Activated T-cell treated with anti-CD3 and anti-CD28 coated beads for 1 hour (primary cell): ENCODE measurements around the gene PSG7.
"Not testable (repeated sequence)": the region's sequence is repeated elsewhere in the genome, so short reads cannot be mapped to it uniquely, and the experiment has no call there.

Source experiments
- DNase-seq: peaks from one replicate; pipeline ENCODE4 v3.0.0-alpha.2; 2020; ENCODE audit warnings: low read depth

Gene PSG7

DNA sequence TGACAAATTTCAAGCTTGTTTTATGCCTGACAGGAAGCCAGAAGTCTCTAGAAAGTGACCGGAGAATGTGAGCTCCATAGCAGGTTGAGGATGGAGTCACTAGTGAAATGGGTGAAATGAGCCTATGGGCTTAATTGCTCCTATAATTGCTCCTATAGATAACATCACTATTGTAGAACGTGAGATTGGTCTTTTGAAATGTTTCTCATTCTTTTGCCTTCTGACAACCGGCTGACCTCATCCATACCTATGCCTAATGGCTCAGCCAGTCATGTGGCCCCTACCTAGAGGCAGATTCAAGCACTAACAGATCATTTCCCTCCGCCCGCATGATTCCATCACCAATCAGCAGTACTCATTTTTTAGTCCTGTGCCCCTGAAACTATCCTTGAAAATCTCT, 23.5 kb downstream of the PSG7 start:
- DNase-seq, result not testable (repeated sequence)

DNA sequence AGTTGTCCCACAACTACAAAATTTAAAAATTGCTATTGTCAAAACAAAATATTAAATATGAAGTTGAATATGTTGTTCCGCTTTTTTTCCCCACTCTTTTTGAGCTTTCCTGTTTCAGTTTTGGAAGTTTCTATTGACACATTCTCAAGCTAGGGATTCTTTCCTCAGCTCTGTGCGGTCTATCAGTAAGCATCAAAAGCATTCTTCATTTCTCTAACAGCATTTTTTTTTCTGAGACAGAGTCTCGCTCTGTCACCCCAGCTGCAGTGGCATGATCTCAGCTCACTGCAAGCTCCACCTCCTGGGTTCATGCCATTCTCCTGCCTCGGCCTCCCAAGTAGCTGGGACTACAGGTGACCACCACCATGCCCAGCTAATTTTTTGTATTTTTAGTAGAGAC, 24.1 kb downstream of the PSG7 start:
- not testable (repeated sequence) for DNase-seq

DNA sequence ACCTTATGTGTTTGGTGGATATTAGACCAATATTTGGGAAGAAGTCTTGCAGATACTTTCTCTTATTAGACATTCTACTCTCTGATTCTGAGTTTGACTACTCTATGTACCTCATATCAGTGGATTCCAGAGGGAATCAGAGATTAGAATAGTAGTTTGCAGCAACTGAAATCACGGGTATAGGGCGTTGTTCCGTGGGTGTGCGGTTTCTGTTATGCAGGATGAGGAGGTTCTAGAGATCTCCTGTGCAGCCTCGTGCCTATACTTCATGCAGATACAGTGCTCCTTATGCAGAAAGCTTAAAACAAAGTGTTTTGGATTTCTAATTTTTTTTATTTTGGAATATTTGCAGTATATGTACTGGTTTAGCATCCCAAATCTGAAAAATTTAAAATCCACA, 25.3 kb downstream of the PSG7 start:
- DNase-seq, result not testable (repeated sequence)

DNA sequence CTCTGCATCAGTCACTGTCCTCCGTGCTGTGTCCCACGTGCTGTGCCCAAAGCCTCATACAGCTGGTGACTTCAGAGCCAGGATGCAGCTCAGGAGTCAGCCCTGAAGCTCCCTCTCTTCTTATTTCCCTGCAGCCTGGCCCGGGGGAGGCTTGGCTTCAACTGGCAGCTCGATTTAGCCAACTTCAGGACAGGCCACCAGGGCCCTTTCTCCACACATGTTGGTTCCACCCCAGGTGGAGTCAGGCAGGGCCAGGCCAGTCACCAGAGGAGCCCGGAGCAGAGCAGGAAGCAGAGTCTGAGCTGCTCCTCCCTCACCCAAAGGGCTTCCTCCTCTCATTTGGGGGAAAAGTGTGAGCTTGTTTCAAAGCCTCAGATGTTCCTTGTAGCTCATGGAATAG, 30.8 kb downstream of the PSG7 start:
- DNase-seq, result not testable (repeated sequence)

DNA sequence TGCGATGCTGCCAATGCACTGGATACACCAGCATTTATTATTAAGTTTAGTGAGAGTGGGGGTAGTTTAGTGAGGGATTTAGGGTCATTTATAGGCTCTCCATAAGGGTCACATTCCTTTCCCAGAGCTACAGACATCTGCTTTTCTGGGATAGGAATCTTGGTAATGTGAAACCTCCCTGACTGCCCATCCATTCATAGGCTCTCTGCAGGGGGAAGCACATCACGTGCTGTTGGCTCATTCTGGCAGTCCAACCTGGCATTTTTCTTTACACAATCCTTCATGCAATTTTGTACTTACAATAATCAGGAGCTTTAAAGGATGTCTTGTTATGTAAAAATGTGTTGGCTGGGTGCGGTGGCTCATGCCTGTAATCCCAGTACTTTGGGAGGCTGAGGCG, 36.4 kb downstream of the PSG7 start:
- not testable (repeated sequence) for DNase-seq

DNA sequence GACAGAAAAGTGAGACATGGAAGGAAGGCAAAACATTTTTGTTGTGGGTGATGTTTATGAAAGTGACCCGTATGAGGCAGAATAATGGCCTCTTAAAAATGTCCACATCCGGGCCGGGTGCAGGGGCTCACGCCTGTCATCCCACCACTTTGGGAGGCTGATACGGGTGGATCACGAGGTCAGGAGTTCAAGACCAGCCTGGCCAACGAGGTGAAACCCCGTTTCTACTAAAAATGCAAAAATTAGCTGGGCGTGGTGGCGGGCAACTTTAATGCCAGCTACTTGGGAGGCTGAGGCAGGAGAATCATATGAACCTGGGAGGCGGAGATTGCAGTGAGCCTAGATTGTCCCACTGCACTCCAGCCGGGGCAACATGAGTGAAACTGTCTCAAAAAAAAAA, 37.3 kb downstream of the PSG7 start:
- DNase-seq, result not testable (repeated sequence)

DNA sequence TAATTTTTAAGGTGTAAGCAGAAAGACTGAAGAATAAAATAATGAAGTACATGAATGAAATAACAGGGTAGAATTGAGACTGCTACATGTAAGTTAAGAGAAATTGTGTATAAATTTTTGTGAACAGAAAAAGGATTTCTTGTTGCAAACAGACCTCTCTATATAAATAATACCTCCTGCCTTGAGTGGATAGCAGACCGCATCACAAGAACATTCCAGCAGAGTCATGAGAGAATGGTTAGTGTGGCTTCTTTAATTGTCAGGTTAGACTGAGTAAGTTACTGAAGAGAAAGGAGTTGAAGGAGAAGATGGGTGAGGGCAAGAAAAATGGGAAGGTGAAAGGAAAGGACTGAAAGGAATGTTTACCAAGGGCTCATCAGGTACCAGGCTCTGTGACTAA, 37.9 kb downstream of the PSG7 start:
- DNase-seq, result not testable (repeated sequence)

DNA sequence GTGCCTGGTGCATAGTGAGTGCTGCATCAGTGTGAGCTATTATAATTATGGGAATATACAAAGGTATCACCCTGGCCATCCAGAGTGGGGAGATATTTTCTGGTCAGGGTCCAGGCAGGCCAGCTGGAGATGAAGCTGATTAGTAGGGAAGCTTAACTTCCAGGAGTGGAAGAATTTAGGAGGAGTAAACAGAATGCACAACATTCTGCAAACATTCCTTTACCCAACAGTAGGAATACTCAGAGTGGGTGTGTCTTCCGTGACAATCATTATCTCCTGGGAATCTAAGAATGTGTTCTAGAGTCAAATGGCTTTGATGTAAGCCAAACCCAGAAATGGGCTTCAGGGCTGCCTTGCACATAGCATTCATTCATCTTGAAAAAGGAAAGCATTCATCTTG, 38.4 kb downstream of the PSG7 start:
- not testable (repeated sequence) for DNase-seq

DNA sequence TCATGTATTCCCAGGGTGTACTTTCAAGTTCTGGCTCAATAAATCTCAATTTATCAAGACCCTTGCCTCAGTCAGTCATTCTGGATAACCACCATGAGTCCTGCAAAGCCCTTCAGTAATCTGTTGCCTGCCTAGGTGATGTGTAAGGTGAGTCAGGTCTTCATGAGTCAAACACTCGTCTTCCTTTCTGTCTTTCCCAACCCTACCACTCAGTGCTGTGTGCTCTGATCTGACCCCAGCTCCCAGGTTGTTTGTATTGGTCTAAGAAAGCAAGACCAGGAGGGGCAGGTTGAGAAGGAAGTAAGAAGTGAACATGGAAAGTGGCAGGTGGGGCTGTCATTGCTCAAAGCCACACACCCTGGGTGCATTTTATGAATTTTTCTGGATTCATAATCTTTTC, 39.3 kb downstream of the PSG7 start:
- DNase-seq, result not testable (repeated sequence)

DNA sequence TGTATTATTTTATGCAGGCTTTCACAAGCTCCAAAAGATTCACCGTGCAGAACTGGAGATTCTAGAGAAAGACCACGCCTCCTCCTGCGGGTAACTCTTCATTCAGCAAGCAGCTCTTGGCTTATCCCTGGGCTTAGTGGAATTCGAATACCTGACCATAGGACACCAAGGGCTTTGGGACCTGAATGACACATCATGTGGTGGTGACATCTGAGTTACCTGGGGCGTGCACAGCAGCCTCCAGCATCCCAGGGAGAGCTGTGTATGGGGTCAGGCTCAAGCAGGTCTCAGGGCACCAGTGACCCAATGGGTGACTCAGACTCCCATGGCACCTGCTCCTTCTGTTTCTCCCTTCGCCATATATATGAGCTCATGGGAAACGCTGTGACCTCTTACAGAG, 46.6 kb downstream of the PSG7 start:
- not testable (repeated sequence) for DNase-seq

DNA sequence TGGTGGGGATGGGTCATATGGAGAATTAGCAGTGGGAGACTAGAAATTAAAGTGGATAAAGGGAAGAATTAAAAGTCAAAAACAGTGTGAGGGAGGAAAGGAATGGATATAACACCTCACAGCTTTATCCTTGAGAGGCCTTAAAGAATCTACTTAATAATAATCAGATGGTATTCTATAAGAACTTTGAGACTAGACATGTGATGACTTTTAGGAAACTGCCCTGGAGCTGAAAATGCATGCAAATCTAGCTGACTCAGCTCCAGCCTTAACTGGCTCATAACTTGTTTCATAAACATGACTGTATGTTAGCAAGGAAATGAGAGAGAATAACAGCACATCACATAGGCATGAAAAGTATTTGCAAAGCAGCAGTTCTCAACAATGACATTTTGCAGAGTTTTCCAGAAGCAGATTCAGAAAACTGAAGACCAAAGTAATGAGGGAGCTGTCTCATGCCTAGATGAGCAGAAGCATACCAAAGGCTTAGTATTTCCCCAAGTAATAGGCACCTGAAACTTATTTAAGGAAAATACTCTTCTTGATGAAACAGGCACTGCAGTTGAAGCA, 49.0 kb downstream of the PSG7 start:
- not testable (repeated sequence) for DNase-seq

DNA sequence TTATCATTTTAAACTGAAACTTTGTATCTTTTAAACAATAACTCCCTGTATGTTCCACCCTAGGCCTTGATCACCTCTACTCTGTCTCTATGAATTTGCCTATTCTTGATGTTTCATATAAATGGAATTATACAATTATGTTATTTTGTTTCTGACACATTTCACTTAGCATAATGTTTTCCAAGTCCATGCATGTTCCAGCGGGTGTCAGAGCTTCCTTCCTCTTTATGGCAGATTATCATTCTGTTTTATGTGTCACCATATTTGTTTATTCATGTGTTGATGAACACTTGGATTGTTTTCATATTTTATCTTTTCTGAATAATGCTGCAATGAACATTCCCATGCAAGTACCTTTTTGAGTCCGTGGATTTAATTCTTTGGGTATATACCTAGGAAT, 54.3 kb downstream of the PSG7 start:
- not testable (repeated sequence) for DNase-seq

DNA sequence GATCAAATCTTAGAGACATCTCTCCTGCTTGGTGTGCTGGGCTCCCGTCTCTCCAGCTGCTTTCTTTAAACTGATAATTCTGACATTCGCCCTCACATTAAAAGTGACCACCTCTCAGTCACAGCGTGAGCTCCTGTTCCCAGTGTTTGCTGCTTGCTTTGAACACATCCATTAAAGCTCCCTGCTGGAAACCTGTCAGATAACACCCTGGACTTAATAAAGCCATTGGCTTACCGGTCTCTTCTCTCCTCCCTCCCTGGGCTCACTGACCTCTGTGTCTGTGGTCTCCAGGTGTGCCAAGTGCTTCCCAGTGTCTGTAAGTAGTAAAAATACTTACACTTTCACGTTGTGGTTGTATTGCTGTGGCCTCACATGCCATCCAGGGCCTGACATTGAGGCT, 55.0 kb downstream of the PSG7 start:
- not testable (repeated sequence) for DNase-seq

DNA sequence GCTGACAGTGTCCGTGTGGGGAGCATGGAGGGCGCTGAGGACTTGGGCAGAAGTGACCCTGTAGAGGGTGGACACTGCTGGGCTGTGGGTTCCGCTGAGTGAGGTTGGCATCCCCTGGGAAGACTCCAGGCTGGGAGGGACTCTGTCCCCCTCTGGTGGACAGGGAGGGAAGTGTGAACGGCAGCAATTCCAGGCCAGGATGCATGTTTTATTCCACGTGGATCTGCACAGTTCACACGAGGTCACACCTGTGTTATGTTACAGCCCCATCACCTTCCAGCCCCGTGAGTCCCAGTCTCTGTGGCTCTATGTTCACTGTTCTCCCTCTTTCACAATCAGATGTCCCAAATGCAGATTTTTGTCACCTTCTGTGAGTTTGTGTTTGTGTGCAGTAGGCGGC, 55.7 kb downstream of the PSG7 start:
- DNase-seq, result not testable (repeated sequence)

DNA sequence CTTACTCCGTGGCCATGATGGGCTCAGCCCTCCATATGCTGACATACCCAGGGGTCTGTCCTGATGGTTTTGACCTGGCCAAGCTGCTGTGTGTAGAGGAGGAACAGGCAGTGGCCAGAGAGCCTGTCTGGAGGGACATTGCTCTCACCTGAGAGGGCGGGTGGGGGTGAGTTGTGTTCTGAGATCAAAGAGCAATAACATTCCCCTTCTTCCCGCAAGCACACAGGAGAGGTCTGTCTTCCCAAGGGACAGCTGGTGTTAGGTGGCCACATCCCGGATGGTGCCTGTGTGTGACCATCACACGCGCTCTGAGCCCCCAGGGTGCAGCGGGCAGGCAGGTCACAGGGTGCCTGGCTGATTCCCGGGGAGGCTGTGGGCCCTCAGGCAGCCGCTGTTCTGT, 56.4 kb downstream of the PSG7 start:
- not testable (repeated sequence) for DNase-seq

DNA sequence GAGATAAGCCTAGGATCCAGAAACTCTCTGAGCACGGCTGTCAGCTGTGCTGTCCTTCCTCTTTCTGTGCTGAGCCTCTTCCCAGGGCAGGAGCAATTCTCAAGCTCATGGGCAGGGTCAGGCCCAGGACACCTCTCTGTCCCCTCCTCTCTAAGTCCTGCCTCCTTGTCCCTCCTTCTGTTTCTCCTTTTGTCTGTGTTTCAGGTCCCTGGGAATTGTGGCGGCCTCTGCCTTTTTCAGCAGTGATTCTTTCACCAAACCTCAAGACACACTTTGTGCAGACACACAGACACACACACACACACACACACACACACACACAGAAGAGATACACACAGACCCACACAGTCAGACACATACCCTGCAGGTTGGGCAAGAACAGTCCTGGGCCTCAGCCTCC, 57.4 kb downstream of the PSG7 start, which contains the start of gene PSG1:
PSG1 (minus strand) TSS at position 101 of the 400 bp plus-strand sequence. CDS start 132 bp downstream, outside the sequence.
- DNase-seq, result no peak

DNA sequence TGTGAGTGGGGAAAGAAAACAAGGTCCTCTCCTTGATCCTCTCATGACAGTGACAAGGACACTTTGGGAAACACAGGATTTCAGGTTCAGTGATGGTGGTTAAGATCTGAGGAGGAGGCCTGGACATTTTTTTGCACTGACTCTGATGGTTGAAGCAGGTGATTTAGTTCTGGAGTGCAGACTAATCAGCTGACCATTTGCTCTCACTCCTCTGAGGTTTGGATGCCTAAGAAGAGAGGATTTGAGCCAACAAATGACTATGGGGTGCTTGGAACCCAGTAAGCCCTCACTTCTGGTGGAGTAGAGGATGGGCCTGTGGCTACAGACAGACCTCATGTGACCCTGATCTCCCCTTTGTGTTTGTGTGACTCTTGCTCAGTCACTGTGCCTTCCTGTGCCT, 60.4 kb downstream of the PSG7 start:
- not testable (repeated sequence) for DNase-seq

DNA sequence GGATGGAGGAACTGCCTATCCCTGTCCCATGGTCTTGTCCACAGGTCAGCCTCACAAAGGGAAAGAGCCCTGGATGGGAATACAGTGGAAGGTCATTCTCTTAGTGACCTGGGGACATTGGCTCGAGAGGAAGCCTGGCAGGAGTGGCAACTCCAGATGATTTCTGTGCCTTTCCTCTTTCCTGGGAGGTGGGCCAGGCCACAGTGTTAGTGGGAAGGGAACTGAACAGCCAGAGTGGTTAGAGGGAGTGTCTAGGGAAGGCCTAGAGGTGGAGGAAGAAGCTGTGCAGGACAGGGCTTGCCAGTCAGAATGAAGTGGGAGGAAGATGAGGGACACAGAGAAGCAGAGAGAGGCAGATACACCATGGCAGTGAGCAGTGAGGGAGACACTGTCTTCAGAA, 61.1 kb downstream of the PSG7 start:
- DNase-seq, result not testable (repeated sequence)

DNA sequence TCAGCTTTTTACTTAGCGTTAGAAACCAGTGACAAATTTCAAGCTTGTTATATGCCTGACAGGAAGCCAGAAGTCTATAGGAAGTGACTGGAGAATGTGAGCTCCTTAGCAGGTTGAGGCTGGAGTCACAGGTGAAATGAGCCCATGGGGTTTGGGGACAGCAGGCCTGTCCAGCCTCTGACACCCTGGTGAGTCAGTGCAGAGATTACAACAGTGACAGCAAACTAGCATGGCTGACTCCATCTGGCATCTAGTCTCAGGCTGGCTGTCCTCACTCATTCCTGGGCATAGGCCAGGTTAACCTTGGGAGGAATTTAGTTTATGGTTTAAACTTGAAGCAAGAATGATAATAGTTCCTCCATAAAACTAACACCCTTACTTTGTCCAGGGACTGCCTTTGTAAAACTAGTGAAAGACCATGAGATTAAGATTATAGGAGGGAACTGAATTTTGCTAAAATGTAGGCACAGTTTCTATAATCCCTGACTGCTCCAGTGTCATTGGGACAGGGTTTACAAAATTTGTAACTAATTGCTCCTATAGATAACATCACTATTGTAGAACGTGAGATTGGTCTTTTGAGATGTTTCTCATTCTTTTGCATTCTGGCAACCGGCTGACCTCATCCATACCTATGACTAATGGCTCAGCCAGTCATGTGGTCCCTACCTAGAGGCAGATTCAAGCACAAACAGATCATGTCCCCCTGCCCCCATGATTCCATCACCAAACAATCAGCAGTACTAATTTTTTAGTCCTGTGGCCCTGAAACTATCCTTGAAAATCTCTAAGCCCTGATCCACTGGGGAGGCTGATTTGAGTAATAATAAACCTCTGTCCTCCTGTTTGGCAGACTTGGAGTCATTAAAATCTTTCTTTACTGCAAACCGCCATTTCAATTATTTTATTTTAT, 61.9 kb downstream of the PSG7 start:
- DNase-seq, result not testable (repeated sequence)

DNA sequence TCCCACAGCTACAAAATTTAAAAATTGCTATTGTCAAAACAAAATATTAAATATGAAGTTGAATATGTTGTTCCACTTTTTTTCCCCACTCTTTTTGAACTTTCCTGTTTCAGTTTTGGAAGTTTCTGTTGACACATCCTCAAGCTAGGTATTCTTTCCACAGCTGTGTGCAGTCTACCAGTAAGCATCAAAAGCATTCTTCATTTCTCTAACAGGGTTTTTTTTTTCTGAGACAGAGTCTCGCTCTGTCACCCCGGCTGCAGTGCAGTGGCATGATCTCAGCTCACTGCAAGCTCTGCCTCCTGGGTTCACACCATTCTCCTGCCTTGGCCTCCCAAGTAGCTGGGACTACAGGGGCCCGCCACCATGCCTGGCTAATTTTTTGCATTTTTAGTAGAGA, 62.9 kb downstream of the PSG7 start:
- not testable (repeated sequence) for DNase-seq
